AG04450 (cell line): Measurements from ENCODE around the gene FARP1. TPM values are rescaled to one million over a fixed set of nuclear protein-coding genes. Genes with fewer than 3 reads are reported as not detected.

Source experiments
- CTCF ChIA-PET: fragments of 300-600, 350-600 bp; formaldehyde crosslinking; extraction: SDS; loops from one replicate; lab custom pipeline; 2022; ENCODE audit warnings: antibody characterized with exemption, inconsistent platforms; lab: Charles Lee
- POLR2A ChIA-PET: fragments of 350-600 bp; formaldehyde crosslinking; extraction: SDS; loops from one replicate; lab custom pipeline; 2021; ENCODE audit warnings: antibody characterized with exemption, inconsistent platforms; lab: Yijun Ruan, JAX
- DNase-seq: peaks from one replicate; pipeline ENCODE4 v3.0.0-alpha.2; 2011; ENCODE audit warnings: low read depth, low spot score
- H3K27ac ChIP-seq: one replicate; pipeline ENCODE4 v1.5.1; 2012; ENCODE audit warnings: low read depth, low read length, control low read depth
- H3K27me3 ChIP-seq: one replicate; pipeline ENCODE4 v1.6.0; 2012; ENCODE audit warnings: low read length; ENCODE audit not compliant: control insufficient read depth, insufficient read depth
- H3K4me3 ChIP-seq: 2 replicates; pipeline ENCODE4 v1.5.1; 2011; ENCODE audit warnings: mild to moderate bottlenecking, low read depth, low read length, control low read depth
- H3K9me3 ChIP-seq: 2 replicates; pipeline ENCODE4 v1.5.1; 2012; ENCODE audit warnings: low read length; ENCODE audit not compliant: control insufficient read depth, insufficient read depth
- CTCF ChIP-seq: IDR thresholded peaks from 2 replicates; pipeline ENCODE4 v1.5.1; 2011; ENCODE audit warnings: low read depth, low read length, control low read depth, inconsistent platforms
- polyA plus RNA-seq: library from polyadenylated mRNA; depleted of rRNA; stranded (reverse); fragments of >200 nt; gene quantifications from 2 replicates; pipeline ENCODE4 v1.2.3, GENCODE V29; 2011

Gene FARP1
- polyA plus RNA-seq, 1 experiment = 76.4 TPM

DNA sequence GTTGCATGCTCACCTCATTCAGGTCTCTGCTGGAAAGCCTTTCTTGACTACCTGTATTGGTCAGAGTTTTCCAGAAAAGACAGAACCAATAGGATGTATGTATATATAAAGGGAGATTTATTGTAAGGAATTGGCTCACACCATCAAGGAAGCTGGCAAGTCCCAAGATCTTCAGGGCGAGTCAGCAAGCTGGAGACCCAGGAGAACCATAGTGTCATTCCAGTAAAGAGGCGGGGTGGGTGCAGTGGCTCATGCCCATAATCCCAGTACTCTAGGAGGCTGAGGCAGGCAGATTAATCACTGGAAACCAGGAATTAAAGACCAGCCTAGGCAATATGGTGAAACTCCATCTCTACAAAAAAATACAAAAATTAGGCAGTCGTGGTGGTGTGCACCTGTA lies 30.4 kb upstream of the FARP1 start:
- Histone ChIP-seq H3K4me3 (no peak overlapping the region), H3K27me3 (no peaks in the 10 kb centered on the region), H3K27ac (no peak overlapping the region), H3K9me3 (no peaks in the 10 kb centered on the region)
- ChIA-PET POLR2A (no interaction called here), CTCF (no interaction called here)
- no peak for TF ChIP-seq CTCF
- DNase-seq = no peak

DNA sequence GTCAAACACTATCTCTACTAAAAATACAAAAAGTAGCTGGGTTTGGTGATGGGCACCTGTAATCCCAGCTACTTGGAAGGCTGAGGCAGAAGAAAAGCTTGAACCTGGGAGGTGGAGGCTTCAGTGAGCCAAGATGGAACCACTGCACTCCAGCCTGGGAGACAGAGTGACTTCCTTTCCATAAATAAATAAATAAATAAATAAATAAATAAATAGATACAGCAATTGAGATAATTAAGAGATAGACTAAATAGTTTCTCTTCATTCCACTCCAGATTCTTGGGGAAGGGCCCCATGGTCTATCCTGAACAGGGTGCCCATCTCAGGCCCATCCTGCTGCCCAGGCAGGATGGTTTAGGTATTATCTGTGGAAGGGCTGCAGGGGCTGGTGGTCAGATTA lies 24.0 kb upstream of the FARP1 start:
- Histone ChIP-seq H3K27me3 (no peaks in the 10 kb centered on the region), H3K9me3 (peaks cover 4% of the 10 kb centered on the region; the same call in 1 of the 2 replicates), H3K27ac (no peak overlapping the region), H3K4me3 (no peak overlapping the region)
- no peak for TF ChIP-seq CTCF
- DNase-seq = no peak
- ChIA-PET CTCF (no interaction called here), POLR2A (no interaction called here)

GRCh38 chr13:98123176-98123575 lies 19.7 kb upstream of the FARP1 start:
- no peak for DNase-seq
- peaks cover 2% of the 10 kb centered on the region for H3K27me3 ChIP-seq
- H3K4me3 ChIP-seq = no peak overlapping the region
- POLR2A ChIA-PET = interaction anchor here (0.6 kb wide), 1 partner anchor 176 kb away, joined by 3 read pairs; no protein-coding TSS in a partner anchor
- no peak overlapping the region for H3K27ac ChIP-seq
- peaks cover 4% of the 10 kb centered on the region; the same call in 1 of the 2 replicates for H3K9me3 ChIP-seq
- no peak for TF ChIP-seq CTCF
- CTCF ChIA-PET = no interaction called here

DNA sequence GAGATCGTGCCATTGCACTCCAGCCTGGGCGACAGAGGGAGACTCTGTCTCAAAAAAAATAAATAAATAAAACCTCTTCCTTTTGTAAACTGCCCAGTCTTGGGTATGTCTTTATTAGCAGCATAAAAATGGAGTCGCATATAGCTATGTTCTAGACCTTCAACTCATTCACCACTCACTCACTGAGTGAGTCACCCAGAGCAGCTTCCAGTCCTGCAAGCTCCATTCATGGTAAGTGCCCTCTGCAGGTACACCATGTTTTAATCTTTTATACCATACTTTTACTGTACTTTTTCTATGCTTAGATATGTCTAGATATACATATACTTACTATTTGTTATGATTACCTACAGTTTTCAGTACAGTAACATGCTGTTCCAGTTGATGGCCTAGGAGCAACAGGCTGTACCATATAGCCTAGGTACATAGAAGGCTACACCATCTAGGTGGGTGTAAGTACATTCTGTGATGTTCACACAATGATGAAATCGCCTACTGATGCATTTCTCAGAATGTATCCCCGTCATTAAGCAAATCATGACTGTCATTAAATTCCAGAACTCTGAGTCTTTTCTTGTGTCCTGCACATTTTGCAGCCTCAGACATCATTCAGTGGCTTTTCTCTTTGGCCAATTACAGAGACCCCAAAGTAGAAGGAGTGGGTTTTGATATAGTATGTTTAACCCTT lies 13.7 kb upstream of the FARP1 start:
- CTCF ChIA-PET = no interaction called here
- H3K27ac ChIP-seq = no peak overlapping the region
- no peak for TF ChIP-seq CTCF

GRCh38 chr13:98133946-98134345 lies 8.9 kb upstream of the FARP1 start:
- TF ChIP-seq CTCF = no peak
- Histone ChIP-seq H3K27ac (no peak overlapping the region), H3K27me3 (peaks cover 6% of the 10 kb centered on the region), H3K4me3 (no peak overlapping the region), H3K9me3 (no peaks in the 10 kb centered on the region)
- DNase-seq = no peak
- POLR2A ChIA-PET = no interaction called here
- CTCF ChIA-PET = no interaction called here

More for the DNA sequence above, 13.7 kb upstream of the FARP1 start:
- Histone ChIP-seq H3K9me3 (no peaks in the 10 kb centered on the region), H3K4me3 (no peak overlapping the region), H3K27me3 (peaks cover 6% of the 10 kb centered on the region)
- POLR2A ChIA-PET = no interaction called here
- no peak for DNase-seq
